ENCODE measurements around the gene CEP295NL.
"Not testable (repeated sequence)": the region's sequence is repeated elsewhere in the genome, so short reads cannot be mapped to it uniquely, and the experiment has no call there.

Gene CEP295NL

DNA sequence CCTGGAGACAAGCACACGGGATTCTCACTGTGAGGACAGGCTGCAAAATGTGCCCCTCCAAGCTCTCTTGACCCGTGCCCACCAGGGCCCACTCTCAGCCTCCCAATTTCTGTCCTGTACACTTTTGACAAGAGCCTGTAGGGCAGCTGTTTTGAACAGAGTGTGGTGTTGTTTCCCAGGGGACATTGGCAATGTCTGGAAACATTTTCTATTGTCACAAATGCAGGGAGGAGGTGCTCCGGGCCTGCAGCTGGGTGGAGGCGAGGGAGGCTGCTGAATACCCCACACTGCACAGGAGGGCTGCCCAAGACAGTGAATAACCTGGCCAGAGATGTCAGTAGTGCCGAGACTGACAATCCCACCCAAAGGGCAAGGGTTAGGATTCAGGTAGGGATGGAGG, 10.5 kb downstream of the CEP295NL start:
- no peaks in the 10 kb centered on the region for H3K9me3 ChIP-seq
- H3K4me1 ChIP-seq: peaks cover 15% of the 10 kb centered on the region
- TF ChIP-seq, protein P1, sequence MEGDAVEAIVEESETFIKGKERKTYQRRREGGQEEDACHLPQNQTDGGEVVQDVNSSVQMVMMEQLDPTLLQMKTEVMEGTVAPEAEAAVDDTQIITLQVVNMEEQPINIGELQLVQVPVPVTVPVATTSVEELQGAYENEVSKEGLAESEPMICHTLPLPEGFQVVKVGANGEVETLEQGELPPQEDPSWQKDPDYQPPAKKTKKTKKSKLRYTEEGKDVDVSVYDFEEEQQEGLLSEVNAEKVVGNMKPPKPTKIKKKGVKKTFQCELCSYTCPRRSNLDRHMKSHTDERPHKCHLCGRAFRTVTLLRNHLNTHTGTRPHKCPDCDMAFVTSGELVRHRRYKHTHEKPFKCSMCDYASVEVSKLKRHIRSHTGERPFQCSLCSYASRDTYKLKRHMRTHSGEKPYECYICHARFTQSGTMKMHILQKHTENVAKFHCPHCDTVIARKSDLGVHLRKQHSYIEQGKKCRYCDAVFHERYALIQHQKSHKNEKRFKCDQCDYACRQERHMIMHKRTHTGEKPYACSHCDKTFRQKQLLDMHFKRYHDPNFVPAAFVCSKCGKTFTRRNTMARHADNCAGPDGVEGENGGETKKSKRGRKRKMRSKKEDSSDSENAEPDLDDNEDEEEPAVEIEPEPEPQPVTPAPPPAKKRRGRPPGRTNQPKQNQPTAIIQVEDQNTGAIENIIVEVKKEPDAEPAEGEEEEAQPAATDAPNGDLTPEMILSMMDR (IDR thresholded peaks at IDR 0.05; ENCODE audit: low read depth, low read length): no peak
- DNase-seq: peak; percentile 60
- no peaks in the 10 kb centered on the region for H3K36me3 ChIP-seq
- H3K27me3 ChIP-seq: no peaks in the 10 kb centered on the region
- H3K4me3 ChIP-seq (ENCODE audit: low read depth, low read length): no peak overlapping the region; the same call in 1 of the 2 replicates

DNA sequence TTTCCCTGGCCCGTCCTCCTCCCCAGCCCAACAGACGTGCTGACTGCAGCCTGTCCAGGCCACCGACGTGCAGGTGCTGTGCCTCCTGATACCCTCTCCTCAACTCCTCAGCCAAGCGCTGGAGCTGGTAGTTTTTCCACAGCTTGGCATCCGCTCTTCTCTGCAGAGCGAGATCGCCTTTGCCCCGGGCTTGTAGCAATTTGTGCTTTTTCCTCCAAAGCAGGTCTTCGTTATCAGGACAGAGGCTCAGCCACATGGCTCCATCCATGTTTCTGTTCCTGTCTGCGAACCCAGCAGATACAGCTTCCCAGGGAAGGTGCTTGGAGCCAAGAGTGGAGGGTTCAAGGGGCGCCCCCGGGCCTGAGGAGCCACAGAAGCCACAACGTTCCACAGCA, 10.9 kb downstream of the CEP295NL start:
- H3K4me1 ChIP-seq: peaks cover 15% of the 10 kb centered on the region
- DNase-seq: peak; percentile 55
- no peaks in the 10 kb centered on the region for H3K27me3 ChIP-seq
- H3K4me3 ChIP-seq (ENCODE audit: low read depth, low read length): no peak overlapping the region; the same call in 1 of the 2 replicates
- TF ChIP-seq, protein P1 (IDR thresholded peaks at IDR 0.05; ENCODE audit: low read depth, low read length): no peak
- H3K9me3 ChIP-seq: no peaks in the 10 kb centered on the region
- no peaks in the 10 kb centered on the region for H3K36me3 ChIP-seq

DNA sequence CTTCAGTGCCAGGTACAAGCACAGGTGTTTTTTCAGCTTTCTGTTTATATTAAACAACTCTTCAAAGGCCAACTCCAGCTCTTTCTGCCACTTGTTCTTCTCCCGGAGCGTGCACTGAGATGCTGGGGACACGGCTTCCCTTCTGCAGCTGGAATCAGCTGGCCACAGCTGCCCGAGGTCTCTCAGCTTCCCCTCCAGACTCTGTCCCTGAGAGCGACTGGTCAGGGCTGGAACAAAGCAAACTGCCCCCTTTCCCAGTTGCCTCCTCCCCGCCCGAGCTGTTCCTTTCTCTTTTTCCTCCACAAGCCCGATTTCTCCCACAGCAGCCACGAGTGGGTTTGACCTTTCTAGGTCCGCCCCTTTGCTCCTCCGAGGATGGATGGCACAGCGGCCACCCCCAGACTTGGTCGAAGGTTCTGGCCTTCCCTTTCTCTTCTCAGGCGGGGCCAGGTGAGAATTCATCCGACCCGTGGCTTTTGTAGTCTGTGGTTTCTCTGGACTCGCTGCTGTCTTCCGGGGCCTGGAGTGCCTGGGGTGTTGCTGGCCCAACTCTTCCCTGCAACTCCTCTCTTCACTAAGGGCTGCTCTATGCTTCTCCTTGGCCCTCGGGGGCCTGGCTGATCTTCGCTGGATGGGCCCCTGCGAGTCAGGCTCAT, 11.5 kb downstream of the CEP295NL start:
- TF ChIP-seq, protein P1 (IDR thresholded peaks at IDR 0.05; ENCODE audit: low read depth, low read length): no peak

DNA sequence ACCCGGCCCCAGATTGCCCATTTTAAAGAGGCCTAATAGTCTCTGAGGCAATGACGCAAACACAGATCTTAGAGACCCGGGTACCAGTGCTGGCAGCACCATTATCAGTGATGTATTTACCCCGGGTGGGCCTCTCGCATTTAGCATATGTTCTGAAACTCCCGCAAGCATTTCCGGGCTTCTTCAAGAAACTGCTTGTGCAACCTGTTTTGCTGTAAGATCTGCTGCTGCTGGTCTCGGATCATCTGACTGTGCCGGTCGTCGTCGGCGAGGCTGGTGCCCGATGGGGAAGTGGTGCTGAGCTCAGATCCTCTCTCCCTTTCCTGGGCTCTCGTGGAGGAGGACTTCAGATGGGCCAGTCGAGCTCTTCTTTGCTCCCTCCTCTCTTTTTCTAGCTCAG, 12.5 kb downstream of the CEP295NL start:
- H3K4me1 ChIP-seq: peaks cover 15% of the 10 kb centered on the region
- H3K4me3 ChIP-seq (ENCODE audit: low read depth, low read length): no peak overlapping the region
- H3K27me3 ChIP-seq: no peaks in the 10 kb centered on the region
- no peaks in the 10 kb centered on the region for H3K9me3 ChIP-seq
- no peak for DNase-seq
- TF ChIP-seq, protein P1 (IDR thresholded peaks at IDR 0.05; ENCODE audit: low read depth, low read length): no peak
- no peaks in the 10 kb centered on the region for H3K36me3 ChIP-seq

More for the DNA sequence above, 11.5 kb downstream of the CEP295NL start:
- Histone ChIP-seq H3K4me3 (ENCODE audit: low read depth, low read length) (no peak overlapping the region), H3K4me1 (peaks cover 15% of the 10 kb centered on the region), H3K36me3 (no peaks in the 10 kb centered on the region), H3K9me3 (no peaks in the 10 kb centered on the region), H3K27me3 (no peaks in the 10 kb centered on the region)
- no peak for DNase-seq

DNA sequence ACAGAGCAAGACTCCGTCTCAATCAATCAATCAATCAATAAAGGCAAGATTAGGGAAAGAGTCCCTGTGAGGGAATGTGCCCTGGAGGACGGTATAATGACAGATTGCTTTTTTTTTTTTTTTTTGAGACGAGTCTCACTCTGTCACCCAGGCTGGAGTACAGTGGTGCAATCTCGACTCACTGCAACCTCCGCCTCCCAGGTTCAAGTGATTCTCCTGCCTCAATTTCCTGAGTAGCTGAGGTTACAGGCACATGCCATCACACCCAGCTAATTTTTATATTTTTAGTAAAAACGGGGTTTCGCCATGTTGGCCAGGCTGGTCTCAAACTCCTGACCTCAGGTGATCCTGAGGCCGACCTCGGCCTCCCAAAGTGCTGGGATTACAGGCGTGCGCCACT, 12.9 kb downstream of the CEP295NL start:
- H3K36me3 ChIP-seq; H3K27me3 ChIP-seq; H3K4me3 ChIP-seq (ENCODE audit: low read depth, low read length); H3K9me3 ChIP-seq; DNase-seq: not testable (repeated sequence)
- H3K4me1 ChIP-seq: peaks cover 15% of the 10 kb centered on the region

DNA sequence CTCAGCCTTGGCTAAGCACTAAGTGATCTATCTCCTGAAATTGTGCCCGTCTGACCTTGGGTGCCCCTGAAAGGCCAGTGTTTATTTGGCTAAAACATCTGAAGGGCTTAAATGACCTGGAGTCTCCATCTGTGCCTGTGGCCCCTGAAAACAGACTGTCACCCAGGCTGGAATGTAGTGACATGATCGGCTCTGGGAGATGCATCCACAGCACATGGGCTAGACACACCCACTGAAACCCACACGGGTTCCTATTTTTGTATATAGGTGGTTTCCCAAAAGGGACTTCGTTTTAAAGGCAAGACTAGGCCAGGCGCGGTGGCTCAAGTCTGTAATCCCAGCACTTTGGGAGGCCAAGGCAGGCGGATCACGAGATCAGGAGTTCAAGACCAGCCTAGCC, 13.5 kb downstream of the CEP295NL start:
- H3K4me3 ChIP-seq (ENCODE audit: low read depth, low read length): no peak overlapping the region
- no peak for DNase-seq
- TF ChIP-seq, protein P1 (IDR thresholded peaks at IDR 0.05; ENCODE audit: low read depth, low read length): no peak
- H3K4me1 ChIP-seq: peaks cover 20% of the 10 kb centered on the region
- no peaks in the 10 kb centered on the region for H3K36me3 ChIP-seq
- H3K27me3 ChIP-seq: no peaks in the 10 kb centered on the region
- no peaks in the 10 kb centered on the region for H3K9me3 ChIP-seq

Data from BE2C (cell line).